Measurements from ENCODE around the gene AFF1.

- TF ChIP-seq POLR2A (IDR thresholded peaks at IDR 0.05), result no peak
- no peak for TF ChIP-seq CTCF (IDR thresholded peaks at IDR 0.05)
These were observed 15.1 kb upstream of the AFF1 start for GRCh38 chr4:86919561-86920223.
